SK-N-SH (cell line): ENCODE data around the gene SPATA20. TPM values are rescaled to one million over a fixed set of nuclear protein-coding genes. Genes with fewer than 3 reads are reported as not detected.

ENCODE experiments used
- CTCF ChIA-PET: fragments of 300-600, 350-600 bp; formaldehyde crosslinking; extraction: SDS; loops from one replicate; lab custom pipeline; 2021; lab: Yijun Ruan, JAX
- POLR2A ChIA-PET: fragments of 350-600 bp; sonication (Branson Sonifier 250); formaldehyde crosslinking; extraction: SDS; loops from one replicate; lab custom pipeline; 2020; ENCODE audit warnings: antibody characterized with exemption, inconsistent platforms; lab: Yijun Ruan, JAX
- DNase-seq: peaks from one replicate; pipeline ENCODE4 v3.0.0; 2012
- H2AFZ ChIP-seq: fragments of 200-600 bp; sonication (generic); 2 replicates; pipeline ENCODE4 v1.8.1; 2016; ENCODE audit warnings: antibody characterized with exemption, mild to moderate bottlenecking, low read depth
- H3F3A ChIP-seq: fragments of 200-600 bp; sonication (generic); replicated peaks from 2 replicates; pipeline ENCODE3; 2016; ENCODE audit warnings: antibody characterized with exemption, mild to moderate bottlenecking; ENCODE audit not compliant: insufficient read depth
- H3K27ac ChIP-seq, 2 experiments: fragments of 200-500 bp in 1 of 2; fragments of 200-600 bp in 1 of 2; sonication (Bioruptor generic) in 1 of 2; sonication (generic), shearing (Covaris generic) in 1 of 2; 2 replicates each; pipeline versions ENCODE4 v1.5.1 to v1.6.1; 2014 to 2016; ENCODE audit warnings: low read depth in 2 of 2, inconsistent platforms in 1 of 2, low read length in 1 of 2, mild to moderate bottlenecking in 1 of 2, mixed read lengths in 1 of 2
- H3K27me3 ChIP-seq: fragments of 200-600 bp; sonication (generic), shearing (Covaris generic); 2 replicates; pipeline ENCODE4 v1.6.1; 2016; ENCODE audit warnings: mixed run types; ENCODE audit not compliant: insufficient read depth
- H3K36me3 ChIP-seq, 2 experiments: fragments of 200-500 bp in 1 of 2; fragments of 200-600 bp in 1 of 2; sonication (Bioruptor generic) in 1 of 2; sonication (generic) in 1 of 2; replicated peaks in 1 of 2; 2 replicates each; pipeline versions ENCODE3 to v1.5.1; 2014 to 2016; ENCODE audit warnings: low read length in 1 of 2, mild to moderate bottlenecking in 1 of 2; ENCODE audit not compliant: insufficient read depth in 2 of 2, control insufficient read depth in 1 of 2
- H3K4me1 ChIP-seq, 2 experiments: fragments of 200-500 bp in 1 of 2; fragments of 200-600 bp in 1 of 2; sonication (Bioruptor generic) in 1 of 2; sonication (generic), shearing (Covaris generic) in 1 of 2; 2 replicates each; pipeline versions ENCODE4 v1.5.1 to v1.6.1; 2014 to 2016; ENCODE audit warnings: low read depth in 1 of 2, low read length in 1 of 2, mixed run types in 1 of 2; ENCODE audit not compliant: insufficient read depth in 2 of 2, control insufficient read depth in 1 of 2
- H3K4me2 ChIP-seq: fragments of 200-600 bp; sonication (generic), shearing (Covaris generic); 2 replicates; pipeline ENCODE4 v1.6.1; 2017; ENCODE audit warnings: mixed run types
- H3K4me3 ChIP-seq, 2 experiments: fragments of 200-500 bp in 1 of 2; fragments of 200-600 bp in 1 of 2; sonication (Bioruptor generic) in 1 of 2; sonication (generic), shearing (Covaris generic) in 1 of 2; 2 replicates each; pipeline versions ENCODE4 v1.5.1 to v1.8.1; 2014 to 2016; ENCODE audit warnings: low read depth in 2 of 2, inconsistent platforms in 1 of 2, low read length in 1 of 2, mild to moderate bottlenecking in 1 of 2, mixed read lengths in 1 of 2, moderate library complexity in 1 of 2
- H3K79me2 ChIP-seq: fragments of 200-600 bp; sonication (generic); 2 replicates; pipeline ENCODE4 v1.8.1; 2017; ENCODE audit warnings: mild to moderate bottlenecking; ENCODE audit not compliant: insufficient read depth
- H3K9ac ChIP-seq: fragments of 200-600 bp; sonication (generic); 2 replicates; pipeline ENCODE4 v1.6.1; 2017; ENCODE audit warnings: mixed run types
- H3K9me2 ChIP-seq: fragments of 200-600 bp; sonication (generic); 2 replicates; pipeline ENCODE4 v1.6.1; 2017; ENCODE audit warnings: mixed run types
- H3K9me3 ChIP-seq: fragments of 200-600 bp; sonication (generic); 2 replicates; pipeline ENCODE4 v1.6.1; 2017; ENCODE audit warnings: mixed run types, mild to moderate bottlenecking, moderate library complexity
- H4K20me1 ChIP-seq: fragments of 200-600 bp; sonication (generic); 2 replicates; pipeline ENCODE4 v1.6.1; 2017; ENCODE audit warnings: mild to moderate bottlenecking, mixed run types; ENCODE audit not compliant: insufficient read depth
- CHD2 ChIP-seq: fragments of 150-350 bp; IDR thresholded peaks from 2 replicates; pipeline ENCODE4 v1.6.1; 2018; ENCODE audit warnings: low read length; ENCODE audit not compliant: partially characterized antibody
- ELF1 ChIP-seq: IDR thresholded peaks from 2 replicates; pipeline ENCODE4 v1.4.0; 2012
- FOSL2 ChIP-seq: IDR thresholded peaks from 2 replicates; pipeline ENCODE4 v1.4.0; 2012; ENCODE audit warnings: low read depth, mild to moderate bottlenecking, moderate library complexity, borderline replicate concordance
- JUND ChIP-seq: IDR thresholded peaks from 2 replicates; pipeline ENCODE4 v1.4.0; 2012
- POLR2AphosphoS5 ChIP-seq: IDR thresholded peaks from 2 replicates; pipeline ENCODE4 v1.6.1; 2012; ENCODE audit warnings: low read depth, low read length
- RCOR1 ChIP-seq: fragments of 150-350 bp; IDR thresholded peaks from 2 replicates; pipeline ENCODE4 v1.6.1; 2017; ENCODE audit warnings: antibody characterized with exemption, low read length
- RFX5 ChIP-seq: IDR thresholded peaks from 2 replicates; pipeline ENCODE4 v1.6.1; 2012; ENCODE audit warnings: mild to moderate bottlenecking, improper control_type of control experiment, low read length
- SMC3 ChIP-seq: IDR thresholded peaks from 2 replicates; pipeline ENCODE4 v1.6.1; 2012; ENCODE audit warnings: low read depth, low read length, improper control_type of control experiment
- TAF1 ChIP-seq: IDR thresholded peaks from 2 replicates; pipeline ENCODE4 v1.6.1; 2012; ENCODE audit warnings: low read depth, mild to moderate bottlenecking, low read length, moderate library complexity, borderline replicate concordance
- TCF12 ChIP-seq: IDR thresholded peaks from 2 replicates; pipeline ENCODE4 v1.4.0; 2012
- TEAD4 ChIP-seq: IDR thresholded peaks from 2 replicates; pipeline ENCODE4 v1.4.0; 2012; ENCODE audit warnings: mild to moderate bottlenecking, borderline replicate concordance; ENCODE audit not compliant: insufficient read depth
- YY1 ChIP-seq: IDR thresholded peaks from 2 replicates; pipeline ENCODE4 v1.4.0; 2012; ENCODE audit warnings: low read depth, mild to moderate bottlenecking
- WGBS: methylation state at CpG from one replicate; pipeline ENCODE4 v1.1.6; 2017; ENCODE audit warnings: low lambda C conversion rate; 5-methylcytosine and 5-hydroxymethylcytosine counted together
- polyA plus RNA-seq, 3 experiments: library from polyadenylated mRNA; depleted of rRNA; stranded (reverse); fragments of >200 nt; gene quantifications; 2 replicates each; pipeline ENCODE4 v1.2.3, GENCODE V29; 2012
- TF ChIP-seq, protein P1 (sequence below): fragments of 150-350 bp; IDR thresholded peaks from 2 replicates; pipeline ENCODE4 v1.6.1; 2017; ENCODE audit warnings: antibody characterized with exemption, low read length, low read depth, borderline replicate concordance
- TF ChIP-seq, protein P2 (sequence below): fragments of 200-600 bp; sonication (generic); IDR thresholded peaks from 2 replicates; pipeline ENCODE4 v1.6.1; 2017; ENCODE audit warnings: antibody characterized with exemption, mild to moderate bottlenecking, moderate library complexity
- TF ChIP-seq, protein P3 (sequence below): fragments of 150-350 bp; IDR thresholded peaks from 2 replicates; pipeline ENCODE4 v1.6.1; 2016; ENCODE audit warnings: mild to moderate bottlenecking, low read depth, low read length

Gene SPATA20
- polyA plus RNA-seq, 1 of the 3 experiments (the other 2 are of a cell fraction) = 92.0 TPM

DNA sequence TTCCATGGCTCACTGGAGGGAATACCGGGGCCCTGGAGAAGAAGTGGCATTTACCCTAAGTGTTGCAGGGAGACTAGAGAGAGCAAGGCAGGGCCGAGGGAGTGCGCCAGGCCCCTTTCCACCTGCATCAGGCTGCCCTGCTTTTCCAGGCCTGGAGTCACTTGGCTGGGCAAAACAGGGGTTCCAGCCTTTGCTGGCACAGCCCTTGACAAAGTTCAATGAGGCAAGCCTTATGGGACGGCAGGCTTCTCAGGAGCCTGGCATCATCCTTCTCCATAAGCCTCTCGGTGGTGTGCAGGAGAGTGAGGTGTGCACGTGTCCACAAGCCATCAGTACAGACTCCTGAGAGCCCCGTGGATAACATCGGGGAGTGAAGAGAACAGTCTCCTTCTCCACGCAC, 40.6 kb downstream of the SPATA20 start:
- POLR2A ChIA-PET = no interaction called here
- no peak overlapping the region for H3K4me2 ChIP-seq
- peaks cover 16% of the 10 kb centered on the region for H3K27me3 ChIP-seq
- 84% methylated on average over 9 of the region's 9 CpGs for WGBS
- no peak overlapping the region for H2AFZ ChIP-seq
- CTCF ChIA-PET = interaction anchor here (0.6 to 12.9 kb wide), 7 partner anchors 10 to 105 kb away, joined by 3 to 163 read pairs (median 3); no protein-coding TSS in a partner anchor
- no peaks in the 10 kb centered on the region for H3K36me3 ChIP-seq
- DNase-seq = no peak
- TF ChIP-seq TAF1 (no peak), ELF1 (no peak), POLR2AphosphoS5 (no peak), RFX5 (no peak), JUND (no peak), YY1 (no peak), RCOR1 (no peak), TCF12 (no peak), TEAD4 (no peak), SMC3 (no peak), CHD2 (no peak), FOSL2 (no peak)
- TF ChIP-seq, protein P1, sequence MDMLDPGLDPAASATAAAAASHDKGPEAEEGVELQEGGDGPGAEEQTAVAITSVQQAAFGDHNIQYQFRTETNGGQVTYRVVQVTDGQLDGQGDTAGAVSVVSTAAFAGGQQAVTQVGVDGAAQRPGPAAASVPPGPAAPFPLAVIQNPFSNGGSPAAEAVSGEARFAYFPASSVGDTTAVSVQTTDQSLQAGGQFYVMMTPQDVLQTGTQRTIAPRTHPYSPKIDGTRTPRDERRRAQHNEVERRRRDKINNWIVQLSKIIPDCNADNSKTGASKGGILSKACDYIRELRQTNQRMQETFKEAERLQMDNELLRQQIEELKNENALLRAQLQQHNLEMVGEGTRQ = no peak
- TF ChIP-seq, protein P2, sequence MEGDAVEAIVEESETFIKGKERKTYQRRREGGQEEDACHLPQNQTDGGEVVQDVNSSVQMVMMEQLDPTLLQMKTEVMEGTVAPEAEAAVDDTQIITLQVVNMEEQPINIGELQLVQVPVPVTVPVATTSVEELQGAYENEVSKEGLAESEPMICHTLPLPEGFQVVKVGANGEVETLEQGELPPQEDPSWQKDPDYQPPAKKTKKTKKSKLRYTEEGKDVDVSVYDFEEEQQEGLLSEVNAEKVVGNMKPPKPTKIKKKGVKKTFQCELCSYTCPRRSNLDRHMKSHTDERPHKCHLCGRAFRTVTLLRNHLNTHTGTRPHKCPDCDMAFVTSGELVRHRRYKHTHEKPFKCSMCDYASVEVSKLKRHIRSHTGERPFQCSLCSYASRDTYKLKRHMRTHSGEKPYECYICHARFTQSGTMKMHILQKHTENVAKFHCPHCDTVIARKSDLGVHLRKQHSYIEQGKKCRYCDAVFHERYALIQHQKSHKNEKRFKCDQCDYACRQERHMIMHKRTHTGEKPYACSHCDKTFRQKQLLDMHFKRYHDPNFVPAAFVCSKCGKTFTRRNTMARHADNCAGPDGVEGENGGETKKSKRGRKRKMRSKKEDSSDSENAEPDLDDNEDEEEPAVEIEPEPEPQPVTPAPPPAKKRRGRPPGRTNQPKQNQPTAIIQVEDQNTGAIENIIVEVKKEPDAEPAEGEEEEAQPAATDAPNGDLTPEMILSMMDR = no peak
- TF ChIP-seq, protein P3, sequence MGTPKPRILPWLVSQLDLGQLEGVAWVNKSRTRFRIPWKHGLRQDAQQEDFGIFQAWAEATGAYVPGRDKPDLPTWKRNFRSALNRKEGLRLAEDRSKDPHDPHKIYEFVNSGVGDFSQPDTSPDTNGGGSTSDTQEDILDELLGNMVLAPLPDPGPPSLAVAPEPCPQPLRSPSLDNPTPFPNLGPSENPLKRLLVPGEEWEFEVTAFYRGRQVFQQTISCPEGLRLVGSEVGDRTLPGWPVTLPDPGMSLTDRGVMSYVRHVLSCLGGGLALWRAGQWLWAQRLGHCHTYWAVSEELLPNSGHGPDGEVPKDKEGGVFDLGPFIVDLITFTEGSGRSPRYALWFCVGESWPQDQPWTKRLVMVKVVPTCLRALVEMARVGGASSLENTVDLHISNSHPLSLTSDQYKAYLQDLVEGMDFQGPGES = no peak
- no peaks in the 10 kb centered on the region for H4K20me1 ChIP-seq
- H3K4me3 ChIP-seq = no peak overlapping the region
- no peak overlapping the region for H3K27ac ChIP-seq
- H3K4me1 ChIP-seq = peaks cover 0 to 52% of the 10 kb centered on the region in 2 experiments; a peak in 1 of 4 replicates
- no peaks in the 10 kb centered on the region for H3K9me3 ChIP-seq
- H3F3A ChIP-seq = no peaks in the 10 kb centered on the region
- H3K9ac ChIP-seq = no peak overlapping the region
- H3K9me2 ChIP-seq = no peaks in the 10 kb centered on the region
- no peaks in the 10 kb centered on the region for H3K79me2 ChIP-seq
